Prostate gland (tissue), 2 donors: ENCODE data around the gene IL21R. TPM values are rescaled to one million over a fixed set of nuclear protein-coding genes. Genes with fewer than 3 reads are reported as not detected.

Experiments used
- DNase-seq: peaks from one replicate; pipeline ENCODE4 v3.0.0-alpha.2; 2019; ENCODE audit warnings: low spot score
- H3K27ac ChIP-seq, 2 donors: fragments of 200-600 bp; sonication (generic); 2 replicates each; pipeline ENCODE4 v1.5.1; 2017 to 2019
- H3K27me3 ChIP-seq: fragments of 200-600 bp; sonication (generic); replicated peaks from 2 replicates; pipeline ENCODE4 v1.5.1; 2019; ENCODE audit not compliant: insufficient read depth
- H3K36me3 ChIP-seq, 2 donors: fragments of 200-600 bp; sonication (generic); 1 replicate in 1 of 2; 2 replicates in 1 of 2; pipeline versions ENCODE4 v1.5.1 to v1.8.1; 2017 to 2019
- H3K4me1 ChIP-seq: fragments of 200-600 bp; sonication (generic); replicated peaks from 2 replicates; pipeline ENCODE4 v1.5.1; 2019
- H3K4me3 ChIP-seq, 2 donors: fragments of 200-600 bp; sonication (generic); 2 replicates each; pipeline ENCODE4 v1.5.1; 2017 to 2019
- H3K9me3 ChIP-seq: fragments of 200-600 bp; sonication (generic); 2 replicates; pipeline ENCODE4 v1.5.1; 2017
- CTCF ChIP-seq, 4 experiments: fragments of 200-600 bp in 2 of 4; fragments of 450-650 bp in 2 of 4; sonication (generic) in 2 of 4; IDR thresholded peaks; 1 replicate in 3 of 4; 2 replicates in 1 of 4; pipeline ENCODE4 v1.5.1; 2016 to 2019; ENCODE audit warnings: antibody characterized with exemption in 4 of 4, mild to moderate bottlenecking in 2 of 4, moderate library complexity in 2 of 4
- POLR2A ChIP-seq: fragments of 450-650 bp; IDR thresholded peaks from one replicate; pipeline ENCODE4 v1.6.1; 2016; ENCODE audit warnings: antibody characterized with exemption, mild to moderate bottlenecking
- POLR2AphosphoS5 ChIP-seq: sonication (generic); formaldehyde crosslinking; IDR thresholded peaks from one replicate; pipeline ENCODE4 v1.6.1; 2017; ENCODE audit warnings: antibody characterized with exemption
- WGBS: methylation state at CpG from one replicate; pipeline ENCODE4 v1.1.5; 2018; 5-methylcytosine and 5-hydroxymethylcytosine counted together
- intact Hi-C: fragments of 100-400 bp; cut with DNase I; formaldehyde crosslinking; loops from one replicate; pipeline ENCODE4 v1.14.2; 2022
- total RNA-seq, 2 donors: library from RNA; depleted of rRNA; stranded (reverse); fragments of >200 nt; gene quantifications; one replicate each; pipeline ENCODE4 v1.1.0, GENCODE V29; 2016

Gene IL21R
- total RNA-seq, 2 donors from 2014 or later: 0.32 to 0.57 TPM

GRCh38 chr16:27462846-27463682 is 61.1 kb downstream of the IL21R start:
- no peak for TF ChIP-seq POLR2A
- no peak for TF ChIP-seq POLR2AphosphoS5
- no peak for TF ChIP-seq CTCF (IDR thresholded peaks at IDR 0.05)
- intact Hi-C loops: no loop called here
- Histone ChIP-seq H3K27ac (no peak overlapping the region), H3K9me3 (no peaks in the 10 kb centered on the region), H3K4me3 (no peak overlapping the region), H3K4me1 (no peaks in the 10 kb centered on the region), H3K36me3 (peaks cover 14 to 24% of the 10 kb centered on the region in 2 donors), H3K27me3 (no peaks in the 10 kb centered on the region)
- WGBS: 87% methylated on average over 24 of the region's 24 CpGs
- DNase-seq: no peak

DNA sequence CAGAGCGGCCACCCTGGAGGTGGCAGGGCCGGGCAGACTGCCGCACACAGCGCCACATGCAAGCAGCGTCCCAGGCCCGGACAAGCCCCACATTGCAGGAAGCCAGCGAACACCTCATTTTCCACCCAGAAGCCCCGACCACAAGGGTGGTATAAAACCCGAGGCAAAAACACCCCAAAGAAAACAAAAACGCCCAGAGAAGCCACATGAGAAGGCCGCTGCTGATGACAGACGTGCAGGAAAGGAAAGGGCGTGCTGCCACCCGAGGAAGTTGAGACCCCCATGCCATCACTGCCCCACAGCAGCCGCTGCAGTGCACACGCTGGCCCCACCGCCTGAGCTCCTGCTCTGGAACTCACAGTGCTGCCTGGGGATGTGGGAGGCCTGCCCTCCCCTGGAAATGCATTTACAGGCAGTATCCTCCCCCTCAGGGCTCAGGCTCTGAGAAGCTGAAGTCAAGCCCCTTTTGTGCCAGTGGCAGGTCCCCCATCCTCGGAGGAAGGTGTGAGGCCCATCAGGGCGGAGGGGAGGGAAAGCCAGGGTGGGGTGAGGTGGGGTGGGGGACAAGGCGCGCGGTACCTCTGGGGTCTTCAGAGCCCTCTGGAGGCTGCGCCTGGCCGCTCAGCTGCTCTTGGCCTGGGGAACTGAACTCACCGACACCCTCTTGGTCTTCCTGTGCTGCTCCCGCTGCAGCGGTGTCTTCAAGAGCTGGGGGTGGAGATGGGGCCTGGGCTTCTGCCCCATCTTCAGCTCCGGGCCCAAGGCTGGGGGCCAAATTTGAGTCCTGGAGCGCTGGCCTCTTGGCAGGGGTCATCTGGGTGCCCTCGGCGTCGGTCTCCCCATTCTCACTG is 62.0 kb downstream of the IL21R start:
- Histone ChIP-seq H3K36me3 (peaks cover 17 to 27% of the 10 kb centered on the region in 2 donors), H3K9me3 (no peaks in the 10 kb centered on the region)
- 84% methylated on average over 32 of the region's 32 CpGs for WGBS

GRCh38 chr16:27464626-27465482 is 62.9 kb downstream of the IL21R start:
- H3K36me3 ChIP-seq: peaks cover 26 to 35% of the 10 kb centered on the region in 2 donors
- H3K4me3 ChIP-seq: no peak overlapping the region
- no peaks in the 10 kb centered on the region for H3K27me3 ChIP-seq
- no peaks in the 10 kb centered on the region for H3K9me3 ChIP-seq
- H3K27ac ChIP-seq: no peak overlapping the region
- intact Hi-C loops: no loop called here
- no peaks in the 10 kb centered on the region for H3K4me1 ChIP-seq
- DNase-seq: no peak
- TF ChIP-seq POLR2AphosphoS5 (no peak), POLR2A (no peak), CTCF (IDR thresholded peaks at IDR 0.05) (no peak)
- 89% methylated on average over 27 of the region's 33 CpGs for WGBS

More for the DNA sequence above, 62.0 kb downstream of the IL21R start:
- TF ChIP-seq POLR2A: no peak
- TF ChIP-seq CTCF (IDR thresholded peaks at IDR 0.05): no peak
- TF ChIP-seq POLR2AphosphoS5: no peak
- no peak for DNase-seq
- H3K27me3 ChIP-seq: no peaks in the 10 kb centered on the region
- H3K27ac ChIP-seq: no peak overlapping the region
- H3K4me1 ChIP-seq: no peaks in the 10 kb centered on the region
- no peak overlapping the region for H3K4me3 ChIP-seq
- intact Hi-C loops: no loop called here

- H3K9me3 ChIP-seq: no peaks in the 10 kb centered on the region
- no peak overlapping the region for H3K27ac ChIP-seq
- no peak overlapping the region for H3K4me3 ChIP-seq
- WGBS: 66% methylated on average over 8 of the region's 8 CpGs
- DNase-seq: no peak
- H3K36me3 ChIP-seq: peaks cover 32 to 41% of the 10 kb centered on the region in 2 donors
- H3K4me1 ChIP-seq: no peaks in the 10 kb centered on the region
- intact Hi-C loops: no loop called here
- no peaks in the 10 kb centered on the region for H3K27me3 ChIP-seq
- no peak for TF ChIP-seq CTCF (IDR thresholded peaks at IDR 0.05)
- TF ChIP-seq POLR2A: no peak
- TF ChIP-seq POLR2AphosphoS5: no peak
Measured at GRCh38 chr16:27465483-27465879, 63.5 kb downstream of the IL21R start.
